Neural cell (in vitro differentiated cells): Measurements from ENCODE around the gene NDUFA6. TPM values are rescaled to one million over a fixed set of nuclear protein-coding genes. Genes with fewer than 3 reads are reported as not detected.

Experiments
- H2AFZ ChIP-seq: fragments of 200-600, 300-800 bp; sonication (generic), shearing (Covaris generic); 2 replicates; pipeline ENCODE4 v1.6.0; 2014; ENCODE audit warnings: low read depth, mild to moderate bottlenecking, antibody characterized with exemption, low read length, moderate library complexity
- H3F3A ChIP-seq: fragments of 200-600 bp; shearing (Covaris generic); 2 replicates; pipeline ENCODE4 v1.6.1; 2016; ENCODE audit warnings: mild to moderate bottlenecking, moderate library complexity, mixed read lengths, antibody characterized with exemption, low read length; ENCODE audit not compliant: insufficient read depth, poor library complexity, severe bottlenecking
- H3K27ac ChIP-seq: fragments of 200-600, 300-800 bp; sonication (generic), shearing (Covaris generic); 2 replicates; pipeline ENCODE4 v1.5.1; 2014; ENCODE audit warnings: mild to moderate bottlenecking, low read length, moderate library complexity
- H3K27me3 ChIP-seq: fragments of 300-800, 200-600 bp; sonication (generic), shearing (Covaris generic); 2 replicates; pipeline ENCODE4 v1.6.0; 2014; ENCODE audit warnings: mild to moderate bottlenecking, low read depth, low read length, moderate library complexity; ENCODE audit not compliant: insufficient read depth
- H3K36me3 ChIP-seq: fragments of 300-800, 200-600 bp; sonication (generic), shearing (Covaris generic); 2 replicates; pipeline ENCODE4 v1.5.1; 2014; ENCODE audit warnings: mild to moderate bottlenecking, antibody characterized with exemption, low read length, moderate library complexity; ENCODE audit not compliant: insufficient read depth
- H3K4me2 ChIP-seq: fragments of 300-800, 200-600 bp; sonication (generic), shearing (Covaris generic); 2 replicates; pipeline ENCODE4 v1.6.0; 2014; ENCODE audit warnings: mild to moderate bottlenecking, low read length
- H3K4me3 ChIP-seq: fragments of 300-800, 200-600 bp; sonication (generic), shearing (Covaris generic); 2 replicates; pipeline ENCODE4 v1.5.1; 2014; ENCODE audit warnings: mild to moderate bottlenecking, low read length, moderate library complexity
- H3K79me2 ChIP-seq: fragments of 200-600 bp; shearing (Covaris generic); replicated peaks from 2 replicates; pipeline ENCODE4 v1.6.0; 2014; ENCODE audit warnings: mild to moderate bottlenecking, low read length, moderate library complexity; ENCODE audit not compliant: insufficient read depth
- H3K9ac ChIP-seq: fragments of 300-800, 200-600 bp; sonication (generic), shearing (Covaris generic); 2 replicates; pipeline ENCODE4 v1.6.1; 2016; ENCODE audit warnings: mild to moderate bottlenecking, low read length, mixed read lengths
- H3K9me2 ChIP-seq: fragments of 200-600 bp; shearing (Covaris generic); 2 replicates; pipeline ENCODE4 v1.6.1; 2016; ENCODE audit warnings: mild to moderate bottlenecking, low read length, mixed read lengths; ENCODE audit not compliant: insufficient read depth
- H3K9me3 ChIP-seq: fragments of 200-600, 300-800 bp; sonication (generic), shearing (Covaris generic); 2 replicates; pipeline ENCODE4 v1.6.1; 2016; ENCODE audit warnings: mild to moderate bottlenecking, mixed run types, low read length, moderate library complexity, mixed read lengths
- H4K20me1 ChIP-seq: fragments of 200-600 bp; shearing (Covaris generic); 2 replicates; pipeline ENCODE4 v1.6.1; 2016; ENCODE audit warnings: mild to moderate bottlenecking, mixed run types; ENCODE audit not compliant: insufficient read depth
- CTCF ChIP-seq: fragments of 450-650 bp; IDR thresholded peaks from 2 replicates; pipeline ENCODE4 v1.5.1; 2014; ENCODE audit warnings: antibody characterized with exemption, mild to moderate bottlenecking, moderate library complexity; ENCODE audit not compliant: poor library complexity, severe bottlenecking
- EP300 ChIP-seq: fragments of 450-650 bp; conservative IDR thresholded peaks from 2 replicates; pipeline ENCODE4 v1.6.1; 2014; ENCODE audit warnings: antibody characterized with exemption, mild to moderate bottlenecking, moderate library complexity; ENCODE audit not compliant: poor library complexity, severe bottlenecking
- EZH2 ChIP-seq: fragments of 200-600, 300-800 bp; shearing (Covaris generic), sonication (generic); IDR thresholded peaks from 2 replicates; pipeline ENCODE4 v1.6.1; 2014; ENCODE audit warnings: antibody characterized with exemption, low read length, borderline replicate concordance, mild to moderate bottlenecking; ENCODE audit not compliant: insufficient read depth, poor library complexity, severe bottlenecking
- MXI1 ChIP-seq: fragments of 450-650 bp; conservative IDR thresholded peaks from 2 replicates; pipeline ENCODE4 v1.6.1; 2014; ENCODE audit warnings: antibody characterized with exemption, mild to moderate bottlenecking; ENCODE audit not compliant: poor library complexity, severe bottlenecking
- POLR2AphosphoS5 ChIP-seq: IDR thresholded peaks from 2 replicates; pipeline ENCODE4 v1.6.1; 2012
- RAD21 ChIP-seq: fragments of 450-650 bp; conservative IDR thresholded peaks from 2 replicates; pipeline ENCODE4 v1.6.1; 2014; ENCODE audit warnings: antibody characterized with exemption, mild to moderate bottlenecking, moderate library complexity
- SMC3 ChIP-seq: fragments of 450-650 bp; conservative IDR thresholded peaks from 2 replicates; pipeline ENCODE4 v1.6.1; 2014; ENCODE audit warnings: antibody characterized with exemption, mild to moderate bottlenecking, moderate library complexity; ENCODE audit not compliant: poor library complexity
- TAF1 ChIP-seq: IDR thresholded peaks from 2 replicates; pipeline ENCODE4 v1.6.1; 2012; ENCODE audit warnings: low read depth
- polyA plus RNA-seq: library from polyadenylated mRNA; depleted of rRNA; stranded (reverse); fragments of >200 nt; gene quantifications from 2 replicates; pipeline ENCODE4 v1.2.3, GENCODE V29; 2014
- TF ChIP-seq, protein P1 (sequence below): IDR thresholded peaks from 2 replicates; pipeline ENCODE4 v1.6.1; 2012; ENCODE audit warnings: borderline replicate concordance

Gene NDUFA6
- polyA plus RNA-seq, 1 donor from 2014 or later = 273 TPM

- no peaks in the 10 kb centered on the region for H3K36me3 ChIP-seq
- H4K20me1 ChIP-seq = no peaks in the 10 kb centered on the region
- H3K9me2 ChIP-seq = no peaks in the 10 kb centered on the region
- H3K9ac ChIP-seq = no peak overlapping the region
- no peak for TF ChIP-seq SMC3
- no peak for TF ChIP-seq EP300
- TF ChIP-seq MXI1 = no peak
- TF ChIP-seq EZH2 = no peak
- TF ChIP-seq RAD21 = no peak
- no peak for TF ChIP-seq CTCF
- TF ChIP-seq POLR2AphosphoS5 = no peak
- TF ChIP-seq, protein P1, sequence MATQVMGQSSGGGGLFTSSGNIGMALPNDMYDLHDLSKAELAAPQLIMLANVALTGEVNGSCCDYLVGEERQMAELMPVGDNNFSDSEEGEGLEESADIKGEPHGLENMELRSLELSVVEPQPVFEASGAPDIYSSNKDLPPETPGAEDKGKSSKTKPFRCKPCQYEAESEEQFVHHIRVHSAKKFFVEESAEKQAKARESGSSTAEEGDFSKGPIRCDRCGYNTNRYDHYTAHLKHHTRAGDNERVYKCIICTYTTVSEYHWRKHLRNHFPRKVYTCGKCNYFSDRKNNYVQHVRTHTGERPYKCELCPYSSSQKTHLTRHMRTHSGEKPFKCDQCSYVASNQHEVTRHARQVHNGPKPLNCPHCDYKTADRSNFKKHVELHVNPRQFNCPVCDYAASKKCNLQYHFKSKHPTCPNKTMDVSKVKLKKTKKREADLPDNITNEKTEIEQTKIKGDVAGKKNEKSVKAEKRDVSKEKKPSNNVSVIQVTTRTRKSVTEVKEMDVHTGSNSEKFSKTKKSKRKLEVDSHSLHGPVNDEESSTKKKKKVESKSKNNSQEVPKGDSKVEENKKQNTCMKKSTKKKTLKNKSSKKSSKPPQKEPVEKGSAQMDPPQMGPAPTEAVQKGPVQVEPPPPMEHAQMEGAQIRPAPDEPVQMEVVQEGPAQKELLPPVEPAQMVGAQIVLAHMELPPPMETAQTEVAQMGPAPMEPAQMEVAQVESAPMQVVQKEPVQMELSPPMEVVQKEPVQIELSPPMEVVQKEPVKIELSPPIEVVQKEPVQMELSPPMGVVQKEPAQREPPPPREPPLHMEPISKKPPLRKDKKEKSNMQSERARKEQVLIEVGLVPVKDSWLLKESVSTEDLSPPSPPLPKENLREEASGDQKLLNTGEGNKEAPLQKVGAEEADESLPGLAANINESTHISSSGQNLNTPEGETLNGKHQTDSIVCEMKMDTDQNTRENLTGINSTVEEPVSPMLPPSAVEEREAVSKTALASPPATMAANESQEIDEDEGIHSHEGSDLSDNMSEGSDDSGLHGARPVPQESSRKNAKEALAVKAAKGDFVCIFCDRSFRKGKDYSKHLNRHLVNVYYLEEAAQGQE = no peak
- TF ChIP-seq TAF1 = no peak
- H3K4me2 ChIP-seq = no peak overlapping the region
- no peak overlapping the region for H2AFZ ChIP-seq
- no peaks in the 10 kb centered on the region for H3F3A ChIP-seq
- no peaks in the 10 kb centered on the region for H3K27me3 ChIP-seq
- H3K27ac ChIP-seq = no peak overlapping the region
- H3K9me3 ChIP-seq = no peaks in the 10 kb centered on the region
- no peaks in the 10 kb centered on the region for H3K79me2 ChIP-seq
- H3K4me3 ChIP-seq = no peak overlapping the region
Observed at GRCh38 chr22:42060489-42060888, 30.1 kb downstream of the NDUFA6 start.

DNA sequence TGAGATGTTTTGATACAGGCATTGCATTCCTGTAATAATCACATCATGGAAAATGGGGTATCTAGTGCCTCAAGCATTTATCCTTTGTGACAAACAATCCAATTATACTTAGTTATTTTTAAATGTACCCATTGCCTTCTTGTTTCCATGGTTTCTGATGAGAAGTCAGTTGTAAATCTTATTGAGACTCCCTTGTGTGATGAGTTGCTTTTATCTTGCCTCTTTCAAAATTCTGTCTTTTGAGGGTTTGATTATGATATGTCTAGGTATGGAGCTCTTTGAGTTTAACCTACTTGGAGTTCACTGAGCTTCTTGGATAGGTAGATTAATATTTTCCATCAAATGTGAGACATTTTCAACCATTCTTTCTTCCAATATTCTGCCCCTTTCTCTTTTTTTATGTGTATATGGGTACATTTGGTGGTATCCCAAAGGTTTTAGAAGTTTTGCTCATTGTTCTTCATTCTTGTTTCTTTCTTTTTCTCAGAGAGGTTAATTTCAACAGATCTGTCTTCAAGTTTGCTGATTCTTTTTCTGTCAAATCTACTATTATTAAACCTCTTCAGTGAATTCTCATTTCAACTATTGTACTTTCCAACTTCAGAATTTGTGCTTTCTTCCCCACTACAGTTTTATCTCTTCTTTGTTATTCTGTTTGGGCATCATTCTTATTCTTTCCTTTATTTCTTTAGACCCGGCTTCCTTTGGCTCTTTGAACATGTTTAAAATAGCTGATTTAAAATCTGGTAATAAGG lies 33.6 kb downstream of the NDUFA6 start:
- H3K4me3 ChIP-seq = no peak overlapping the region
- TF ChIP-seq RAD21 = no peak
- TF ChIP-seq TAF1 = no peak
- no peak for TF ChIP-seq EZH2
- no peak for TF ChIP-seq EP300
- TF ChIP-seq POLR2AphosphoS5 = no peak
- TF ChIP-seq SMC3 = no peak
- TF ChIP-seq MXI1 = no peak
- H3K27me3 ChIP-seq = no peaks in the 10 kb centered on the region
- H4K20me1 ChIP-seq = no peaks in the 10 kb centered on the region
- no peaks in the 10 kb centered on the region for H3K79me2 ChIP-seq
- H3K27ac ChIP-seq = no peak overlapping the region
- H3K9ac ChIP-seq = no peak overlapping the region
- no peak overlapping the region for H3K4me2 ChIP-seq
- no peaks in the 10 kb centered on the region for H3K9me3 ChIP-seq
- no peak overlapping the region for H2AFZ ChIP-seq
- H3K9me2 ChIP-seq = no peaks in the 10 kb centered on the region
- H3F3A ChIP-seq = no peaks in the 10 kb centered on the region
- no peaks in the 10 kb centered on the region for H3K36me3 ChIP-seq
